GM18907 (cell line): ENCODE results near the gene TMTC1.
A peak's percentile ranks its signal among the peaks of the same experiment; 100 is the strongest.

Experiments
- ATAC-seq: cut with Tn5 transposase; IDR thresholded peaks from one replicate; pipeline ENCODE4 v1.9.1; 2021; ENCODE audit warnings: mild to moderate bottlenecking, moderate library complexity; ENCODE audit not compliant: unreplicated experiment

Gene TMTC1

DNA sequence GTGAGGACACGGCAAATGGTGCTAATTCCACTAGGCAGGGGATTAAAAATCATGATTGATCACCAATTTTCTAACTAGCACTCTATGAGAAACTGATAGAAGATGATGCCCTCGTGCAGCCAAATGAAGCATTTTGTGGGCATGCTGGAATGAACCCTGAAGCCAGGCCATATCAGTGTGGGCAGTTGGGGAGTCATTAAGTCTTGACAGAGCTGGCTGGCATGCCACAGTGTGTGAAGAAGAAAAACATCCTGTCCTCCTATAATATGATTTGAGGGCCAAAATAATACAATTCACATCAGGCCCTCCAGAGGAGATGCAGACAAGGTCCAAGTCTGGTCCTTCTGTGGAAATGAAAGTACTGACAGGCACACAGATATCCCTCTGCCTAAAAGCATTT lies 107.1 kb downstream of the TMTC1 start:
- ATAC-seq, result no peak

DNA sequence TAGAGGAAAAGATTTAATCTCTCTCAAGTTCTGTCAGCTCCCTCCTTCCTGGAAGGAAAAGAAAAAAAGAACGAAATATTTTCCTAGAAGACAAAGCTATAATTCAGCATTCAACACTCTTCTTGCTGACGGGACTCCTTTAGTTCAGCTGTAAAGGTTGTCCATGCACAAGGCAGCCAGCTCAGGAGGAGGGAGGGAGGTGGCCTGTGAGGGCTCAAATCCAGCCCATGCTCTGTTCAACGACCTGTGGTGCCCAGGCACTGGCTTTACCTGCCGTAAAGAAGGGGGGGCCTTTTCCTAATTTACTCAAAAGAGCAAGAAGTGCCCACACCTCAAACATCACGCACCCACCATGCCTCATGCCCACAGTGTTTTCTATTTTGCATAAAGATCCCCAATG lies 109.3 kb downstream of the TMTC1 start:
- ATAC-seq, result no peak

DNA sequence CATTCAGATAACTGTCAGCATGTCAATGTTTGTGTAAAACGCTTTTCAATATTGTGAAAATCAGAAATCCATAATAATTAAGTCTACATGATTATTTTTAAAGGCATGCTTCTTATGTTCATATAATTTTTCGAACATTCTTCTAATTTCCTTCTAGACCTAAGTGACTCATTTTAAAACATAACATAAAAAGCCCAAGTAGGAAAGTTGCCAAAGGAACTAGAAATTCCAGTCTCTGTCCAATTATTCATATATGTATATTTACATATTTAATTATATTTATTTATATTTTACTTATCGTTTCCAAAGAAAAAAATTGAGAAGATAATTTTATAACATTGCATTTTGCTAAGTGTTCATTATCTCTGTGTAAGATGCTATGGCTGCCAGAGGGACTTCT lies 110.4 kb downstream of the TMTC1 start:
- no peak for ATAC-seq

DNA sequence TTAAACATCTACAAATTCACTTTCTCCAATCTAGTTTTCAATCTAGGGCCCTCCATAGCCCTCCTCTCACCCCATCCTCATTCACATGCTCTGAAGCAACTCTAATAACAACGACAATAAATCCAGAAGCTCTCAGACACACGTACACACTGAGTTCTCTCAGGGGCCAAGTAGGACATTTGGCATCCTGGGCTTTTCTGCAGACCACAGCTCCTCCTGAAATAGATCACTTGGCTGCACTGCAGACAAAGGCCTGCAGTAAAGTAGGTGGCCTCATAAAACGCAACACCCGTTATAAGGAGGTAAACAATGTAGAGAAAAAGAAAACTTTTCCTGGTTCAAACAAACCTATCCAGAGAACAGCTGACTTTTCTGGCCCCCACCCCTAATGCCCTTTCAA lies 111.2 kb downstream of the TMTC1 start:
- no peak for ATAC-seq

DNA sequence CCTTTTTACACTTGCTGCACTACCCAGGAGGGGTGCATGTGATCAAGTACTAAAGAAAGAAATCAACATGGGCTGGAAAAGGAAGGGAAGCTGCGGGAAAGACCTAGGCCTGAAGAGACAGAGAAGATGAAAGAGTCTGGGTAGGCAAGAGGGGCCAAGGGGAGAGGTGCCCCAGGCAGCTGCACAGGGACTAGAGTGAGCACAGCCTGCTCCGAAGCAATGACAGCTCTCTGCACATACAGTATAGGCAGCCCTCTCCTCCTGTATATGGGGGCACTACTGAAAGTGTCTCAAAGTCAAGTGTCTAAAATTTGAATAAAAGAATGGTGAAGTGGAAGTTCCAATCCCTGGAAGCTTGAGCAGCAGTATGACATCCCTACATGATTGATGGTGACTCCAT lies 112.0 kb downstream of the TMTC1 start:
- no peak for ATAC-seq

DNA sequence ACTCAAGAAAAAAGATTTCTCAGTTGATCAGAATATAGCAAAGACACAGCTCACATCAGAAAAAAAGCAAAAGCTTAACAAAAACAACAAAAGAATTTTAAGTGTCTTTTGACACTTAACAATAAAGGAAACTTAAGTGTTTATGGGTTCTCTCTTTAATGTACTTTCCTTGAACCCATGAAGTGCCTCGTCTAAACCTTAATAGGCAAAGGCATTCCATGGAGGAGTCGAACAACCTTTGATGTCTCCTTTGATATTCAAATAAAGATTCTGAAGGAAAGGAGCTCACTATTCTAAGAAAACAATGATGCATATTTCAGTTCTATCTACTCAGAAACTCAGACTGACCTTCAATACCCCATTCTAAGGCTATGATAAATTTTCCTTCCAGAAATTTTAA lies 116.7 kb downstream of the TMTC1 start:
- no peak for ATAC-seq

DNA sequence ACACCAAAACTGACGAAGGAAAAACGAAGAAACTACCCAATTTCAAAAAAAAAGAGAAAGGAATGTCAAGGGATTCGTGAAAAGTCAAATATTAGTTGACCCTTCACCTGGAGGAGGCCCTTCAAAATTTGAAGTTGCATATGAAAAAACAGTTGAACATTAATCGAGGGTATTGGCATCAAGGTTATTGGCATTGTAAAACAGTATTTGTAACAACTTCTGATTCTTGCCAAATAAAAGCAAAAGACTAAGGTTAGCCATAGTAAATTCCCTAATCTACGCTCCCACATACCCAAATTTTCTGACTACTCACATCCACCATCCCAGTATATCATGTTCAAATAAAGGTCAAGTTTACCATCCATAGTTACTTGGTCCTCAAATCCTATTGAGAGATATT lies 118.6 kb downstream of the TMTC1 start:
- ATAC-seq, result no peak

DNA sequence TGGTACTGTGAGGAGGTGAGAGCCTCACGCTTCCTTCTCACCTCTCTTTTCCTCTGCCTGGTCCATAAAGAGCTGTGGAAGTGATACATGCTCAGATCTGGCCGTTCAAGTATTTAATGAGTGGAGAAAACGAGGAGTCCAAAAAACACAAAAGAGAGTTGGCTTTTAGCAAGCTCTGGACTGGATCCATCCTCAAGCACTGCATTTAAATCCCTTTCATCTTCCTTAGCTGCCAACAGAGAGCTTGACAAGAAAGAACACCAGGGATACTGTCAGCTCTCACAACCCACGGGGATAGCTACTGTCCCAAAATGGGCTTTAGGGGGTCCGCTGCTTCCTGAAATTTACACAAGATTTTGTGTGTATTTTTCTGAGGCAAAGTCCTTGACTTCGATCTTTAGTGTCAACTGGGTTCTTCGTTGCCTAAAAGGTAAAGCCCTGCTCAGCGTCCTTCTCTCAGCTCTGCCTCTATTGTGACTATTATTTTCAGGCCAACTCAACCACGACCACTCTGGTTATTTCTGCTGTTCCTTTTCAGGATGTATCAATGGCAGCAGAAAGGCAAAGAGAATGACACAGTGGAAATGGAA lies 120.9 kb downstream of the TMTC1 start:
- ATAC-seq, result no peak

DNA sequence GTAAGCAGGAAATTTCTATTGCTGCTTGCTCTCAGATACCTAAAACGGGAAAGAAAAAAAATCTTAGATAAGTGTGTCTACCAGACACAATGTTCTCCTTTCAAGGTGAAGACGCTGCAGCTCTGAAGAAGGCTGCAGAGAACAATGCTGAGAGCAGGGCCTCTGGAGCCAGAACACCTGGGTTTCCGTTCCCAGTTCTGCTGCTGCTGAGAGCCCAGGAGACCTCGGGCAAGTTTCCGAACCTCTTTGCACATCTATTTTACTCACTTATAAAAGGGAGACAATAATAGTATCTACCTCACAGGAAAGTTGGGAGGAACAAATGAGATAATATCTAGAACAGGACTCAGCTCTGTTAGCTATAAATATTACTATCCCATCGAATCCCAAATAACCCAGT lies 122.9 kb downstream of the TMTC1 start:
- no peak for ATAC-seq

DNA sequence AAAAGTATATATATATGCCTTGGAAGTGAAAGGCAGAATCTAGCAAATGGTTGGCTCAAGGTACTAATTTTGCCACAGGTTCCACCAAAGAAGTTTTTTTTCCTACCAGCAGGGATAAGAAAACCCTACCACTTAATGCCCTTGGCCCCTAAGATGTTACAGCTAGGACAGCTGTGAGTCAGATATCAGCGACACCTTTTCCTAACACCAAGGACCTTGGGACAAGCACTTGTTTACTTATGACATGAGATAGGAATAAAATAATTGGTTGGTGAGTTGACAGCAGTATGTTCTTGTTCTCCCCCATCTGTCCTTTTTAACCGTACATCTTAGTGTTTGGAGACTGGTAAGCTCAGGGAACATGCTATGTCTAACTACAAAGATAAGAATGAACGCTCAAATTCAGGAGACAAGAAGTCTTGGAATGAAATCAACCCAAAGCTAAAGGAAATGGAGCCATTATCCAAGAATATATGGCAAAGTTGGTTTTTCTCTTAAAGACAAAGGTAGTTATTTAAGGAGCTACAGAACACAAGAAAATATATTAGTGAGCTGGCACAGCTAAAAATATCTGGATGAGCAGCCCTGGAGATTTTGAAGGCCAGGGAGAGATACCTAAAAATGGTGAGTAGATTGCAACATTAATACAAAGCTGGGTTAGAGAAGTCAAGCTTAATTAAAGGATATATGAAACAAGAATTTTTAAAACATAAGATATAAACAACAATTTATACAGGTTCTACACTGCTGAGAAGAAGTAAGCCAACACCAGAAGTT lies 126.8 kb downstream of the TMTC1 start:
- ATAC-seq, result no peak

DNA sequence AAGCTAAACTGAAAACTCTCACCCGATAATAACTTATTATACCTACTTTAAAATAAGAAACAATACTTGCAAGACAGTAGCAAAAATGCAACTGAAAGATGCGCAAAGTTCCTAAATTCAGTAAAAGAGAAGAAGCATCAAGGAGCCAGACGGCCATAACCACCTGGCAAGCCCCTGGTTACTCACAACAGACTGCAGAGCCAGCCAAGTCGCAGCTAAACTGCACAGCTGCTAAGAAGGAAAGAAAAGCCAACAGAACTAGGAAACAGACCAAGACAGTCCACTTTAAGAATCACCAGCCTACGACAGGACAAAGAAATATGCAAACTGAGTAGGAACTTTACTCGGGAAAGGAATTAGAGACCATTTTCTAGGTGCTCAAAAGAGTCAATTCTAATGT lies 127.9 kb downstream of the TMTC1 start:
- no peak for ATAC-seq

DNA sequence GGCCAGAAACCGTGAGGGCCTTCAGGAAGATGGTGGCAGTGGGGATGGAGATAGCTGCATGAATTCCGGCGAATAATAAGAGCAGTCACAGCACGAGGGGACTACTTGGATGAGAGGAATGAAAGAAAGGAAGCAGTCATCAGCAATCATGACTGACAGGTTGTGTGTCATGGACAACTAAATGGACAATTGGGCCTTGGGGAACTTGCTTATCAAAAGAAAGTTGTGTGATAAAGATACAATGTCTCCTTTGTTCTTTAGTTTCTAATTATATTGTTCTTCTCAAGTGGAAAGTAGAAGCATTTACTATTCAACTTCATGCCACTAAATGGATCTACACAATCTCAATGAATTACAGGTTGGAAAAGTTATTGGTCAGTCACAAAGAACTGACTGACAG lies 130.5 kb downstream of the TMTC1 start:
- ATAC-seq, result no peak

DNA sequence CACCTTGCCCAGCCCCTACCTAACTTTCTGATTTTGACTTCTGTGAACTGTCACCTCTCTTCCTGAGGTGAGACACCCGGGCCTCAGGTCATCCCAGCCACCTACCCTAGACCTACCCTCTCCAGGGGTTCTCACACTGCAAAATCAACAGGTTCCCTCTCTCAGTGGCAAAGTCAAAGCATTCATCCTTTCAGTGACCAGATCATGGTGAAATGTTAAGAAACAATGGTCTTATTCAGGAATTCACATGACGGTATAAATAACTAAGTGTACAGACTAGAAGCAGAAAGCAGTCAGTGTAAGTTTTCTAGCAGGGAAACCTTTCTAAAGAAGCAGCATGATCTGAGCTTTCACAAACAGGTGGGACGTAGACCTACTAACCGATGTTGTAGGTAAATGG lies 133.4 kb downstream of the TMTC1 start:
- no peak for ATAC-seq

DNA sequence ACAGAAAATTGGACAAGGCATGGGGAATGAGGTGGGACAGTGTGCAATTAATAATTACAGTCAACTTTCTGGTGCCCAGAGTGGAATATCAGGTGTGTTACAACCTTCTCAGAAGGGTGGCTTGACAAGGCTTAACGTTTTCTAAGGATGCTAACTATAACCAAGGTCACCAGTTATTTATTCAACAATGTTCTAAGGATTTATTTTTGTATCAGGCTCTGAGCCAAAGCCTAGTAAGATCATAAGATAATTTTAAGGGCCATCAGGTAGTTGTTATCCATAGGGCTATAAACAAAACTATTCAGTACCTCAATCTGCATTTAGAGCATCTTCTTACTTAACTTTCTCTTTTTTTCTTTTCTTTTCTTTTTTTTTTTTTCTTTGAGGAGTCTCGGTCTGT lies 134.0 kb downstream of the TMTC1 start:
- ATAC-seq, result no peak

DNA sequence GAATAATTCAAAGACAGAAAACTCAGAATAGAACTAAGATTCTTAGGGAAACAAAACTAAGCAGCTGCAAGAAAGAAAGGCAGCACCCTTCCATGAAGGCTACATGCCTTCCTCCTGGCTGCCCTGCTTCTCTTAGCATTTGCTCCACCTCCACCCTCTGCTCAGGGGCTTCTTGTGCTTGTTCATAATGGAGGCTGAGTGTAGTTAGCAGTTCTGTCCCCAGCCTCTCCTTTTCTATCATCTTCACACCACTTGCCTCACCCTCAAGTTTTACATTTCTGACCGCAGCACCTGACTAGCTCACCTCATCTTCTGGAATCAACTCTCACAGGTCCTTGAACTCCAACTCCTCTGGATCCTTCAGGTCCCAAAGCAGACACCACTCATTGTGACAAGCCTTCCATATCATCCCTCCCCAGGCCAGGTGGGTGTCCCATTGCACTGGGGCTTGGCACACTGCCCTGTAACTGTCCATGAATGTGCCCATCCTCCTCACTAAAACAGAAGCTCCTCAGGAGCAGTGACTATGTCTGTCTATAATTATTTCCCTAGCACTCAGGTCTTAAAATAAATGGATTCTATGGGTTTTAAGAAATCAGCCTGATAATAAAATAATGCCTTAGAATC lies 139.1 kb downstream of the TMTC1 start:
- no peak for ATAC-seq

DNA sequence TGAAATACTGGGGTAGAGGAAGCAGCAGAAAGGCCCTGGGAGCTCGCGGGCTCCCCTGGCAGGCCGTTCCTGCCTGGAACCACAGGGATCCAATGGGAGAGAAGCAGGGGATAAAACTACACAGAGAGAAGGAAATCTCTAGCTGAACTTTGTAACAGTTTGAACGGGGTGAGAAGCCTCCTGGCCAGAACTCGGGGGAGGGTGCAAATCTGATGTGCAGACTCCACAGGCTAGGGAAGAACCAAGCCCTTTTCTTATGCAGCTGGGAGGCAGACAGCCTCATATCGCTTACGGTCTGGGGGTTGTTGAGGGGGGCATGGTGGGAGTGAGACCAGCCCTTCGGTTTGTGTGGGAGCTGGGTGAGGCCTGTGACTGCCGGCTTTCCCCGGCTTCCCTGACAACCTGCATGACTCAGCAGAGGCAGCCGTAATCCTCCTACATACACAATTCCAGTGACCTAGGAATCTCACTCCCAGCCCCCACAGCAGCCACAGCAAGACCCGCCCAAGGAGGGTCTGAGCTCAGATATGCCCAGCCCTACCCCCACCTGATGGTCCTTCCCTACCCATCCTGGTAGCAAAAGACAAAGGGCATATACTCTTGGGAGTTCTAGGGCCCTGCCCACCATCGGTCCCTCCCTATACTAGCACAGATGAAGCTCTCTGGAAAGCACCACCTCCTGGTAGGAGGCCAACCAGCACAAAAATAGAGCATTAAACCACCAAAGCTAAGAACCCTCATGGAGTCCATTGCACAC lies 143.0 kb downstream of the TMTC1 start:
- no peak for ATAC-seq

DNA sequence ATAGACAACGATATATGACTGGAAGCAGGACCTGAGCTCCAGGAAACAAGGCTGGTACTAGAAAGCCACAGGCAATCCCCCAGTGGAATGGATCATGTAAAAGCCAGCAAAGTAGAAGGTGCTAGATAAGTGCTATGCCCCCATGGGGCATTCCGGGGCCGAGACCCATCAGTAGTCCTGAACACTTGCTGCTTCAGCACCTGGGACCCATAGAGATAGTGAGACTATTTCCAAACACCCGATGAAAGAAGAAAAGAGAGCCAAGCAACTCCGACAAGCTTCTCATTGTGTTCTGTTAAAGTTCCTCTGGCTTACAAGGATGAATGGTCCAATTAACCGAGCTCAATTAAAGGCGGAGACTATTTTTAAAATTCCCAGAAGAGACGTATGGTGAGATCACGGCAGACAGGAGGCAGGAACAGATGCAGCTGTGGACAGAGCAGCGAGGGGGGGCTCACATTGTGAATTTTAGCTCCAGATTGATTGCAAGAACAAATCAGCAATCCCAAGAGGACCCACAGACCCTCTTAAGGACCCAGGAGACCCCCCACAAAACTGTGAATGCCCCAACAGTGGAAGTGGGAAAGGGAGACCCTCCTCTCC lies 143.7 kb downstream of the TMTC1 start:
- no peak for ATAC-seq

DNA sequence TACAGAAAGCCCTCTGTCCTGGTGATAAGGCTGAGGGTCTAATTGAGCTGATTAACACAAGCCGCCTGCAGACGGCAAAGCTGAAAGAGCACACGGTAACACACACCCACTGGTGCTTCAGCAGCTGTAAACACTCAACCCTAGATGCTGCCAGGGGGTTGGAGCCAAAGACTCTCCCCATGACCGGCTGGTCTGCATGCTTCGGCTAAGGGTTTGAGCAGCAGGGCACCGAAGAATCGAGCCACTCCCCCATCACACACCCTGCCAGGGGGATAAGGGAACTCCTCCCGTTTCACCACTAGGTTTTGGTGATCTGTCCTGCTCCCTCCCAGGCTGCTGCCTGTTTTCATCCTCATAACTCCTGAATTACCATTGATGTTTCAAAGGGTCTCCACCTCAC lies 145.2 kb downstream of the TMTC1 start:
- ATAC-seq, result no peak

DNA sequence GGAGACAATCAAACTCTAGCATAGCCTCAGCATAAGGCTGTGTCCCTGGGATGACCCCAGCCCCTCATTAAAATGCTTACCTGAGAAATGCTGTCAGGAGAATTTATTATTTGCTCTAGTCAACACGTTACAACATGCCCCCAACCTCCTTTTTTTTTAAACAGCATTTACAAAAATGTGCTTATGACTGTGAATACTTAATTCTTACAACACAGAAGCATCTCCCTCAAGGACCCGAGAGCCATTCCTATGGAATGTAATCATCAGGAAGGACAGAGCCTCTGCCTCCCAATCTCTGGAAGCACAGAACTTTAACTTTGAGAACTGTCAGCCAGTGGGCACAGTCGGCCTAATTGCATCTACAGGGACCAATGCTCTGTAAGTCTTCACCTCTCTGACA lies 149.7 kb downstream of the TMTC1 start:
- no peak for ATAC-seq

DNA sequence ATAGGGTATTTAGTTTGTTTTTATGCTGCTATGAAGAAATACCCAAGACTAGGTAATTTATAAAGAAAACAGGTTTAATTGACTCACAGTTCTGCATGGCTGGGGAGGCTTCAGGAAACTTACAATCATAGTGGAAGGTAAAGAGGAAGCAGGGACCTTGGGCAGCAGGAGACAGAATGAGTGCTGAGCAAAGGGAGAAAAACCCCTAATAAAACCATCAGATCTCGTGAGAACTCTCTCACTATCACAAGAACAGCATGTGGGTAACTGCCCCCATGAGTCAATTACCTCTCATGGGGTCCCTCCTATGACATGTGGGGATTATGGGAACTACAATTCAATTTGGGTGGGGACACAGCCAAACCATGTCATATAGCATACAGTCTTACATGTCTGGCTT lies 153.6 kb downstream of the TMTC1 start:
- peak; percentile 72 for ATAC-seq

DNA sequence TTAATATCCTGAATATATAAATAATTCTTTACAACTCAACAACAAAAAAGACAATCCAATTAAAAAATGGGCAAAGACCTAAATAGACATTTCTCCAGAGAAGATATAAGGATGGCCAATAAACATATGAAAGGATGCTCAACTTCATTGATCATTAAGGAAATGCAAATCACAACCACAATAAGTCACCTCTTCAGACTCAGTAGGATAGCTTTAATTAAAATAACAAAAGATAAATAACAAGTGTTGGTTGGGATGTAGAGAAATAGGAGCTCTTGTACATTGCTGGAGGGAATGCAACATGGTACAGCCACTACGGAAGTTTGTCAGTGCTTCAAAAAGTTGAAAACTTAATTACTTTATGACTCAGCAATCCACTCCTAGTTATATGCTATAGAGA lies 156.5 kb downstream of the TMTC1 start:
- ATAC-seq, result no peak
